Inferior parietal cortex (tissue), 1 donor: Measurements from ENCODE around the gene AZU1.

ENCODE experiments used
- DNase-seq: peaks from one replicate; pipeline ENCODE4 v3.0.0-alpha.2; 2016; ENCODE audit errors: extremely low spot score

Gene AZU1

GRCh38 chr19:854549-854948 lies 26.9 kb downstream of the AZU1 start:
- DNase-seq: no peak

- DNase-seq: no peak
These were observed 27.5 kb downstream of the AZU1 start for GRCh38 chr19:855142-855541.

DNA sequence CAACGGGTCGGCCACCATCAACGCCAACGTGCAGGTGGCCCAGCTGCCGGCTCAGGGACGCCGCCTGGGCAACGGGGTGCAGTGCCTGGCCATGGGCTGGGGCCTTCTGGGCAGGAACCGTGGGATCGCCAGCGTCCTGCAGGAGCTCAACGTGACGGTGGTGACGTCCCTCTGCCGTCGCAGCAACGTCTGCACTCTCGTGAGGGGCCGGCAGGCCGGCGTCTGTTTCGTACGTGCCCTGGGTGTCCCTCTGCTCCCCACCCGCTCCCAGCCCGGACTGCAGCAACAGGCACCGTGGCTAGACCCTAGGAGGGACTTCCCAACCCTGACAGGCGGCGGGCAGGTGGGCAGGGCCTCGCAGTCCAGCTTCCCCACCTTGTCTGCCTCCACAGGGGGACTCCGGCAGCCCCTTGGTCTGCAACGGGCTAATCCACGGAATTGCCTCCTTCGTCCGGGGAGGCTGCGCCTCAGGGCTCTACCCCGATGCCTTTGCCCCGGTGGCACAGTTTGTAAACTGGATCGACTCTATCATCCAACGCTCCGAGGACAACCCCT lies 28.0 kb downstream of the AZU1 start:
- no peak for DNase-seq

DNA sequence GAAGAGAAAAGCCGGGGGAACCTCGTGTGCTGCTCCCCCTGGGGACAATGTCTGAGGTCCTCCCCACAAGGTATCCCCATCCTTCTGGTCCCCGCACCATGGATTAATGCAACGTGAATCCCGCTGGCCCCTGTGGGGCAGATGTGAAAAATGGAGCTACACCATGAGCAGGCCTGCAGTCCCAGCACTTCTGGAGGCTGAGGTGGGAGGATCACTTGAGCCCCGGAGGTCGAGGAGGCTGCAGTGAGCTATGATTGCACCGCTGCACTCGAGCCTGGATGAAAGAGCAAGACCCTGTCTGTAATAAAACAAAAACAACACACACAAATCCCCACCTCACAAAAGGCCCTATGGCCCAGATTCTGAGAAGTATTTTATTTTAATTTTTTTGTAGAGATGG lies 30.6 kb downstream of the AZU1 start:
- DNase-seq: no peak

GRCh38 chr19:858868-859843 lies 31.5 kb downstream of the AZU1 start, which contains the start of gene CFD:
TSS of gene CFD (plus strand) at chr19:859664. CDS start at chr19:859690, 26 bp downstream.
- no peak for DNase-seq

- DNase-seq: no peak
These were observed 33.6 kb downstream of the AZU1 start for GRCh38 chr19:861141-861755.

- no peak for DNase-seq
These were observed 34.3 kb downstream of the AZU1 start for GRCh38 chr19:861756-862580.

DNA sequence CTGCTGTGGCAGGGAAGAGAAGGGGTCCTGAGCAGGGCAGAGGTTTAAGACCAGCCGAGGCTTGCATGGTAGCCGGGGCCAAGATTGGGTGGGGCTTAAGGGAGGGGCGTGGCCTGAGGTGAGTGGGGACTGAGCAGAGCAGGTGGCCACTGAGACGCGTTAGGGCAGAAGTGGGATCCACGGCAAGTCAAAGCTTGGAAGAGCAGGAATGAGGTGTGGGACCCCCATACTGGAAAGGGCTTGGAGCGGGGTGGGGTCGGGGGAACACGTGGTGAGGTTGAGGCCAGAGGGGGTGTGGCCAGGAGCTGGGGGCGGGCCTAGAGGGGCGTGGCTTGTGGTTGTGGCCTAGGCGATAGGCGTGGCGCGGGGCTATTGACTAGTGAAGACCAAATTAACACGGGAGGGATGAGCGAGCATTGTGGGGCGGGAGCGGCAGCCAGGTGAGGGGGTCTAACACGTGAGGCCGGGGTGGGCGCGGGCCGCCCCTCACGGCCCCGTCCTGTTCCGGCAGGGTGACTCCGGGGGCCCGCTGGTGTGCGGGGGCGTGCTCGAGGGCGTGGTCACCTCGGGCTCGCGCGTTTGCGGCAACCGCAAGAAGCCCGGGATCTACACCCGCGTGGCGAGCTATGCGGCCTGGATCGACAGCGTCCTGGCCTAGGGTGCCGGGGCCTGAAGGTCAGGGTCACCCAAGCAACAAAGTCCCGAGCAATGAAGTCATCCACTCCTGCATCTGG lies 35.1 kb downstream of the AZU1 start:
- DNase-seq: no peak

DNA sequence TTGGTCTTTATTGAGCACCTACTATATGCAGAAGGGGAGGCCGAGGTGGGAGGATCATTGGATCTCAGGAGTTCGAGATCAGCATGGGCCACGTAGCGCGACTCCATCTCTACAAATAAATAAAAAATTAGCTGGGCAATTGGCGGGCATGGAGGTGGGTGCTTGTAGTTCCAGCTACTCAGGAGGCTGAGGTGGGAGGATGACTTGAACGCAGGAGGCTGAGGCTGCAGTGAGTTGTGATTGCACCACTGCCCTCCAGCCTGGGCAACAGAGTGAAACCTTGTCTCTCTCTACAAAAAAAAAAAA lies 35.6 kb downstream of the AZU1 start:
- DNase-seq: no peak

DNA sequence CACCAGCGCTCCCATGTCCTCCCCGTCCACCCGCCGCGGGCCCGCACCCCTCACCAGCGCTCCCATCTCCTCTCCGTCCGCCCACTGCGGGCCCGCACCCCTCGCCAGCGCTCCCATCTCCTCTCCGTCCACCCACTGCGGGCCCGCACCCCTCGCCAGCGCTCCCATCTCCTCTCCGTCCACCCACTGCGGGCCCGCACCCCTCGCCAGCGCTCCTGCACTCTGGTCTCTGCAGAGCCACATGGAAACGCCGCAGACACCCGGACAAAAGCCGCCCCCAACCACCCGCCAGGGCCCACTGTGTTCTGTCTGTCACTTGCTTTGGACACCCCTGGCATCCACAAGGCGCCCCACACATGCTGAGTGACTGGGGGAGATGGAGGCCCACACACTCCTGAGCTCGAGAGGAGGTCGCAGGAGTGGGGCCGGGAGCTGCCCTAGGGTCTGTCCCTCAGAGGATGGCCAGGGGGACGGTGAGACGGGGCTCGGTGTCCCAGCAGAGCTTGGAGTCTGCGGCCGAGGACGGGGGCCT lies 39.2 kb downstream of the AZU1 start:
- DNase-seq: no peak

- DNase-seq: no peak
These were observed 39.7 kb downstream of the AZU1 start for GRCh38 chr19:867301-867793.

GRCh38 chr19:867855-868457 lies 40.3 kb downstream of the AZU1 start:
- DNase-seq: no peak

DNA sequence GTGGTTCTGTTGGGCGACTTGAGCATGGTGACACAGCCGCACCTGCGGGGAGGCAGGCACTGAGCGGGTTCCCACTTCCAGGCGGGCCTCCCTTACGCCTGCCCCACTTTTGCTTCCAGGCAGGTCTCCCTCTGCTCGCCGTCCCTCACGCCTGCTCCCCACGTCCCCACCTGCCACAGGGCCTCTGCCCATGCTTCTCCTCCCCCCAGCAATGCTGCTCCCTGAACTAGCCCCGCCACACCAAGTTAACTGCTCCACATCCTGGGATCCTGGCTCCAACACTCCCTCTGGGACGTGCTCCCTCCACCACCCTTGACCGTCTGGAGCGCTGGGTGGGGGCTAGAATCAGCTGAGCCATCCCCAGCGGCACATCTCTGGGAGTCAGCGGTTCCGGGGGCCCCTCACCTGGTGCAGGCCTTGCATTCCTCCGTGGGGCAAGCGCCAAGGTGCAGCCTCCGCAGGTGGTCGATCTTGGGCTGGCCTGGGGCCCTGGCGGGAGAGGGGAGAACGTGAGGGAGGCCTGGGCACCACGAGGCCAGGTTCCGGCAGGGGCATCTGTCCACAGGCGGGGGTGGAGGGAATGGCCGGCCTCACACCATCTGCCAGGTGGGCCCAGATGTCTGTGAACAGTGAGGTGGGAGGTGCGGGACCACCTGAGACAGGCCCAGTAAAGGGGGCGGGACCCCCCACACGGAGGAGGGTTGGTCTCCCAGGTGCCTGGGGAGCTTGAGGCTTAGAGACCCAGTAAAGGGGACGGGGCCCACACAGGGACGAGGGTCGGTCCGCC lies 41.0 kb downstream of the AZU1 start:
- DNase-seq: no peak

GRCh38 chr19:869245-870177 lies 41.9 kb downstream of the AZU1 start:
- DNase-seq: no peak

- DNase-seq: no peak
These were observed 42.7 kb downstream of the AZU1 start for GRCh38 chr19:870314-870713.

DNA sequence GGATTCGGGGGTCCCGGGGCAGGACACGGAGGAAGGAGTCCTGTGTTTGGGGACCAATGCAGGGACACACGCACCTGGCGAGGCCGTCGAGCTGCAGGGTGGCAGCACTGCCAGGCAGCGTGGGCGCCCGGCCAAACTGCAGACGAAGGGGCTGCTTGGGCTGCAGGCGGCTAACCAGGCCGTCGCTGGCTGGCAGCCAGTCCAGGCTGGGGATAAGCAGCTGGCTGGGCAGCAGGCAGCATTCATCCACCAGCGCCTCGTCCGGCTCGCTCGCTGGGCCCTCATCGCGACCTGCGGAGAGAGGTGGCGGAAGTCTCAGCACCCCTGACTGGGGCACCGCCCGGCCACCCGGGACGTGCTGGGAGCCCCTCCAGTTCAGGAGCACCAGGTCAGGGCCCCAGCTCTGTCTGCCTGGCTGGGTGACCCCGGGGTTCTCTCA lies 43.3 kb downstream of the AZU1 start:
- DNase-seq: no peak

GRCh38 chr19:871446-872265 lies 44.0 kb downstream of the AZU1 start:
- DNase-seq: no peak
